HG02678 (cell line): ENCODE data around the gene DCDC2.
A peak's percentile ranks its signal among the peaks of the same experiment; 100 is the strongest.
"Not testable (repeated sequence)": the region's sequence is repeated elsewhere in the genome, so short reads cannot be mapped to it uniquely, and the experiment has no call there.

ENCODE experiments used
- ATAC-seq: cut with Tn5 transposase; IDR thresholded peaks from one replicate; pipeline ENCODE4 v1.9.1; 2021; ENCODE audit warnings: mild to moderate bottlenecking, moderate library complexity; ENCODE audit not compliant: unreplicated experiment

Gene DCDC2

DNA sequence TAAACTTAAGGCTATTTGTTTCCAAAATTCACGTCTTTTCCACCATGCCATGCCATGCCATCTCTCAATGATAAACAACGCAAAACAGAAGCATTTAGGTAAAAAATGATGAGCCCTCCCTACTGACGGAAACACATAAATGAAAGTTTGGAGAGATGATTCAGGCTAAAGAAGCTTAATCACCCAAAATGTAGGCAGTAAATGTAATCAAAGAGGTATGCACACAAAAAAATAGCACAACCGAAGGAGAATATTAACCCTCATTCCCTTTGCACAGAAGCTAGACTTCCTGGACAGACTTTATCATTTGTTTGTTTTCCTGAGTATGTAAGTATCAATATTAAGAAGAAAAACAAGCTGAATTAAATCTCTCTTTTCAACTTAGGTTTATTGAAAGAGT, 28.8 kb downstream of the DCDC2 start:
- ATAC-seq, result no peak

DNA sequence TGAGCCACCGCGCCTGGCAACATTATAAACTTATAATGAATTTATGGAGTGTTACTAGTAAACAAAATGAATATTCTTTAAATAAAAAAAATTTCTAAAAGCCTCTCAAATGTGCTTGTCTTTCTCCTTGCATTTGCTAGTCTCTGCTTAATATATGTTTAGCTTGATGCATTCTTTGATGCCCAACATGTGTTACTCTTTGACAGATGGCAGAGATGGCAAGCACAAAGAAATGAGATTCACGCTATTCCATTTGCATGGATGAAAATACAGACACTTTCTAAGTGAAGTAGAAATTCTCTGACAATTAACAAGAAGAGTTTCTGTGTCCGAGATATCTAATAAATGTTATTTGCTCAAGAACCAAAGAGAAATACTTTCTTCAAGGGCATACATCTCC, 30.1 kb downstream of the DCDC2 start:
- no peak for ATAC-seq

DNA sequence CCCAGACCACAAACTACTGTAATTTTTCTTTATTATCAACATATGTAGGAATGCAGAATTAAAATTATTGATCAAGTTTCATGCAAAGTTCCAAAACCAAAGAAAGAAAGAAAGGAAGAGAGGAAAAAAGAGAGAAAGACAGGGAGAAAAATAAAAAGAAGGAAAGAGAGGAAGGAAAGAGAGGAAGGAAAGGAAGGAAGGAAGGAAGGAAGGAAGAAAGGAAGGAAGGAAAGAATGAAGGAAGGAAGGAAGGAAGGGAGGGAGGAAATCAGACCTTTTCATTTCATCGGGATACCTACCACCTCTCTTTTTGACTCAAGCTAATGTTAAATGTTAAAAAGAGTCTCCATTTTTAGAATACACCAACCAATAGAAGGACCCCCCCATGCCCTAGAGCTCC, 31.9 kb downstream of the DCDC2 start:
- ATAC-seq, result no peak

DNA sequence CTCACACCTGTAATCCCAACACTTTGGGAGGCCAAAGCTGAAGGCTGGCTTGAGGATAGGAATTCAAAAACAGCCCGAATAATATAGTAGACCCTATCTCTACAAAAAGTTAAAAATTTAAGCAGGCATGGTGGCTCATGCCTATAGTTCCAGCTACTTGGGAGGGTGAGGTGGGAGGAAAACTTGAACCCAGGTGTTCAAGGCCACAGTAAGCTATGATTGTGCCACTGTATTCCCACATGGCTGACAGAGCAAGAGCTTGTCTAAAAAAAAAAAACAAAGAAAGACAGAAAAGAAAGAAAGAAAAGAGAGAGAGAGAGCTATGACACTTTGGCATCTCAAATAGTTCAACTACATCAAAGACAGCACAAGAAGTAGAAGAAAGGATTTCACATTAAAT, 33.2 kb downstream of the DCDC2 start:
- ATAC-seq, result no peak

DNA sequence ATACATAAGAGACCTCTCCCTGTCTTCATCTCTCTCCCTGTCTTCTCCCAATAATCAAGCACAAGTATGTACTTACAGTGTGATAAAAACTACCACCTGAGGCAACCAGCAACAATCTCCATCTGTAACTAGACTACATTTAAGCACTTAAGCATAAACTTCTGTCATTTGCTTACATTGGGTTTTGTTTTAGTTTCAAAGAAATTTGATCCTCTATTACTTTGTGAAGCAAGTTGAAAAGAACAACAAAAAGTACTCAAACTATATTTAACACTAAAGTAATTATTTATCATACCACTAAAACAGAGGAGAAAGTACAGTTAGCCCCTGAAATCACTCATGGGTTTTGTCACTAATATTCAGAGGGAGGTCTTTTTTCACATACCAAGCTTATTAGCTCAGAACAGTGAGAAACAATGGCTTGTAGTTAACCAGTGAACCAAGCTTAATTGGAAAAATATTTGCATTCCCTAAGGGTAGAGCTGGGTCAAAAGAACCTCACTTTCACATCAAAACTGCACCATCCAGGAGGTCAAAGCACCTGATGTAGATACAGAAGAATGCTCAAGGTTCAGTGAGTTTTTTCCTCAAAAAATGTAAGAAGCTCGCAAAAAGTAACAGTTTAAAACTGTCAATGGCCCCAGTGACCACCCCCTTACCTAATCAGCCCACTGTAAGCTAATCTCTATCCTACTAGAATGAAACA, 34.1 kb downstream of the DCDC2 start:
- no peak for ATAC-seq

DNA sequence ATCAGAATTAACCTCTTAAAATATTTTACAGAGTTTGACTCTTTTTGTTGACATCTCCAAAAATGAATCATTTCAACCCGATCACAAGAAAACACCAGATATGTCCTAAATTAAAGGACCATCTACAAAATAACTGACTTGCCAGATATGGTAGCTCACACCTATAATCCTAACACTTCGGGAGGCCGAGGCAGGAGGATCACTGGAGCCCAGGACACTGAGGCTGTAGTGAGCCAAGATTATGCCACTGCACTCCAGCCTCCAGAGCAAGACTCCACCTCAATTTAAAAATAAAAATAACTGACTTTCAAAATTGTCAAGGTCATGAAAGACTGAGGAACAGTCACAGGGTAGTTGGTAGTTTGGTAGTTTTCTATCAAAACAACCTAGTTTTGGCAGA, 34.9 kb downstream of the DCDC2 start:
- ATAC-seq, result no peak

DNA sequence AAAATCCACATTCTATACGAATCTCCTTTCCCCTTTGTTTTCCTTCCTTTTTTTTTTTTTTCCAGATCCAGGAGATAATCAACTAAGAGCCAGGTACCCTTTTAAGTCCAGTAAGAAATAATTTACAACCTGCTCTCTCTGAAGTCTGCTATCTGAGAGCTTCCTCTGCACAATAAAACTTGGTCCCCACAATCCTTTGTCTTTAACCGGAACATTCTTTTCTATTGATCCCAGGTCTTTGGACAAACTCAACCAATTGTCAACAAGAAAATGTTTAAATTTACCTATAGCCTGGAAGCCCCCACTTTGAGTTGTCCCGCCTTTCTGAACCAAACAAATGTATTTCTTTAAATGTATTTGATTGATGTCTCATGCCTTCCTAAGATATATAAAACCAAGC, 35.4 kb downstream of the DCDC2 start:
- ATAC-seq, result not testable (repeated sequence)

DNA sequence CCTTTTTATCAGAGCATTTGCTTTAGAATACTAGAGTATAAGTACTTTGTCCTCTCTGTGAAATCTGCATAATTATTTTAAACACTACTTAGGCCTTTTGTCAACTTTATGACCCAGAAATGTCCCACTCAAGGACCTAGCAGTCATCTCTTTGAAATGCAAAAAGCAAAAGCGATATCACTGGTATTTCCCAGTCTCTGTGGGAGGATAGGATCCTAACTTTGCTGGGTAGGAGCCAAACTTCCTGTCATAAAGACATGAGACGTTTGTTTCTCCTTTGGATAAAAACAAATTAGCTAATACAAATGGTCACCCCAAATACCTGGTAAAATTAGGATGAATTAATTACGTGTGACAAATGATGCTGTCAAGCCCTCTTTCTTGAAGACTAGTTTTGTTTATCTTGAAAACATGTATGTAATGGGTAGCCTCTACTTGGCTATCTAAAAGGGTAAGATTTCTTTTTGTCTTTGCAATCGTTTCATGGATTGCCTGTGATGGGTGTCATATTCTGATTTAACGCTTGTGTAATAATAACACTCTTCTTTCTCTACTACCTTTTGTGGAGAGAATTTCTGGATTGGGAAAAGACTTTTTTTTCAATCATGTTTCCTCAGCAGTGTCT, 36.2 kb downstream of the DCDC2 start:
- ATAC-seq, result no peak

DNA sequence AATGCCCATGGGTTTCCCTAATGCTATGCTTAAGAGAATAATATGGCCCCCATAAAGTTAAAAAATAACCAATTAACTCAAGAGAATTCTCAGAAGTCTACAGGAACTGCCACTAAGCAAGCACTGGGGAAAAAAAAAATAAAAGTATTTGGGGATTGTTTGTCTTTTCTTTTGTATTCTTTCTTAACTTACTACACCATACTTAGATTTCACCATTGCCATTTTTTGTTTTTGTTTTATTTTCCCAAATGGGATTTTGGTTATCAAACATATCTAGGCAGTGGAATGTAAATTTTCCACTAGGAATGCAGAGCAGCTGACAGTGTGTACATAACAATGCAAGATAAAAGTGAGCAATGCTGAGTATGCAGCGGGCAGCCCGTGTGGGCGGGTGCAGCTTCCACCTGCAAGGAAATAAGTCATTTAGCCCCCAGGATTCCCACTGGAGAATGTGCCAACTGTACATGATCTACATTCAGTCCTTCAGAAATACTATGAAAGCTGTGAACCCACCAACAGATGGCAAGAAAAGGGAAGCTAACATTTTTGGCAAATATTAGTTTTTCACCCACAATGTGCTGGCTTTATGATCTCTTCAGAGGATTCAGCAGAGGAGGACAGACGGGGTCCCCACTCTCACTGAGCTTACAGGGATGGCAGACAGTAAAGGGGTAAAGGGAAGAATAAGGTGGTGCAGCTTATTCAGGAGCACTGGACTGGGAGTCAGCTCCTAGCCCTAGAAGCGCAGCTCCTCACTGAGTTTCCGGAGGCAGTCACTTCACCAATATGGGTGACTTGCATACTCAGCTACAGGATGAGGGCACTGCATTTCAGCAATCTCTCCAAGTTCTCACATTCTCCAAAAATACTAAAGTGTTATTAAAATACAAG, 44.4 kb downstream of the DCDC2 start:
- ATAC-seq, result no peak

DNA sequence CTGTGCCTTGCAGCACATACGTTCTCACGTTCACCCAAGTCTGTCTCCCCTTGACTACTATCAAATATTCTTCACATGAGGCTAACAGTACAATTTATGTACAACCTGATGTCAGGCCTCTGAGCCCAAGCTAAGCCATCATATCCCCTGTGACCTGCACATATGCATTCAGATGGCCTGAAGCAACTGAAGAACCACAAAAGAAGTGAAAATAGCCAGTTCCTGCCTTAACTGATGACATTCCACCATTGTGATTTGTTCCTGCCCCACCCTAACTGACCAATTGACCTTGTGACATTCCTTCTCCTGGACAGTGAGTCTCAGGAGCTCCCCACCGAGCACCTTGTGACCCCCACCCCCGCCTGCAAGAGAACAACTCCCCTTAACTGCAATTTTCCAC, 46.1 kb downstream of the DCDC2 start:
- not testable (repeated sequence) for ATAC-seq

DNA sequence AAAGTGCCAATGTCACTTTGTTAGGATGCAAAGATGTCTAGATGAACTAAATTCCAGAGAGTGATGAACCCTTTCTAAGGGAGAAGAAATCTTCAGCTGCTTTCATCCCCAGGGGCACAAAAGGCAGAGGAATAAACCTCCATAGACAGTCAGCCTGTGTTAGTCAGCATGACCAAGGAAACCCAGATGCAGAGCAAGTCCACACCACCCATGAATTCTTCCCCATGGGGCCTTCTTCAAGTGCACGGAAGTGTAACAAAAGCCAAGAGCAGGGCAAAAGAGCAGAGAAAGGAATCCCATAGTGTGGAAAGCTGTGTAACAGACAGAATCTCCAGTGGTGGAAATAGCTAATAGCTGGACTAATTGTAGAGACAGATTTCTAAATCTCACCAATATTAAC, 50.0 kb downstream of the DCDC2 start:
- ATAC-seq, result no peak

DNA sequence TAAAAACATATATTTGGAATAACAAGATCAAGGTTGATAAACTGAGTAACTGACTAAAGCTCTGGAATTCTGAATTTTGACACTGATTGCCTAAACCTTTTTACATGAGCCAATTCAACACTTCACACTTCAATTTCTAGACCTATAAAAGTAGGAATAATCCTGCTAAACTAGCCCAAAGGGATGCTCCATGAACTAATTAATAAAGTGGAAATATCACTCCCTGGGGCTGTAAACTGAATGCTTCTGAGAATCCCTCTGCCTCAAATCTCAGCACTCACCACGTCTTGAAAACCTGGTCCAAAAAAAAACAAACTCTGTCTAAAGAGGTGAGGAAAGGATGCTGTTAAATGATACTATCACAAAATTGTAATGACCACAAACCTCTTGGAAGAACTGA, 50.9 kb downstream of the DCDC2 start:
- no peak for ATAC-seq

DNA sequence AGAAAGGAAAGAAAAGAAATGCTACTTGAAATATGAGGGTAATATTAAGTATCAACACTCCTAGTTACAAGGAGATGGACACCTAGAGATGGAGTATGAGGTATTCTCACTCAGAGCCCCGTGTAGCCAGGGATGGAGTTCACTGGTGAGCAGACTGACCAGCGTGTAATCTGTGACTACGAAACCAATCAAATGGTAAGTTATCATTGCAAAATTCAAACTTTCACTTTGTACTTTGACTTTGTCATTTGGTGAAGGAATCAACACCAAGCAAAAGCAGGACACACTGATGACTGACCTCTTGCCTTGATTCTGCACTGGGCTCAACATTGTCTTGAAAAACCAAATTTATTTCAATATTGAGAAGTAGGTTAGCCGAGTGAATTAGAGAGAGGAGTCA, 51.8 kb downstream of the DCDC2 start:
- no peak for ATAC-seq

DNA sequence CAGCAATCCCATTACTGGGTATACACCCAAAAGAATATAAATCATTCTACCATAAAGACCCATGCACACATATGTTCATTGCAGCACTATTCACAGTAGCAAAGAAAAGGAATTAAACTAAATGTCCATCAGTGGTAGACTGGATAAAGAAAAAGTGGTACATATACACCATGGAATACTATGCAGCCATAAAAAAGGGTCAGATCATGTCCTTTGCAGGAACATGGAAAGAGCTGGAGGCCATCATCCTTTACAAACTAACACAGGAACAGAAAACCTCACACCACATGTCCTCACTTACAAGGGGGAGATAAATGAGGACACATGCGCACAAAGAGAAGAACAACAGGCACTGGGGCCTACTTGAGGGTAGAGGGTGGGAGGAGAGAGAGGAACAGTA, 60.9 kb downstream of the DCDC2 start:
- no peak for ATAC-seq

DNA sequence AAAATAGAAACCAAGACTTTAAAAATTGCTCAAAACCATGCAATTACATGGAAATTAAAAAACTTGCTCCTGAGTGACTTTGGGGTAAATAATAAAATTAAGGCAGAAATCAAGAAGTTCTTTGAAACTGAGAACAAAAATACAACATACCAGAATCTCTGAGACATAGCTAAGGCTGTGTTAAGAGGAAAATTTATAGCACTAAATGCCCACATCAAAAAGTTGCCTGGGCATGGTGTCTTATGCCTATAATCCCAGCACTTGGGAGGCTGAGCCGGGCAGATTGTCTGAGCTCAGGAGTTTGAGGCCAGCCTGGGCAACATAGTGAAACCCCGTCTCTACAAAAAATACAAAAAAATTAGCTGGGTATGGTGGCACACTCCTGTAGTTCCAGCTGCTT, 64.0 kb downstream of the DCDC2 start:
- not testable (repeated sequence) for ATAC-seq

DNA sequence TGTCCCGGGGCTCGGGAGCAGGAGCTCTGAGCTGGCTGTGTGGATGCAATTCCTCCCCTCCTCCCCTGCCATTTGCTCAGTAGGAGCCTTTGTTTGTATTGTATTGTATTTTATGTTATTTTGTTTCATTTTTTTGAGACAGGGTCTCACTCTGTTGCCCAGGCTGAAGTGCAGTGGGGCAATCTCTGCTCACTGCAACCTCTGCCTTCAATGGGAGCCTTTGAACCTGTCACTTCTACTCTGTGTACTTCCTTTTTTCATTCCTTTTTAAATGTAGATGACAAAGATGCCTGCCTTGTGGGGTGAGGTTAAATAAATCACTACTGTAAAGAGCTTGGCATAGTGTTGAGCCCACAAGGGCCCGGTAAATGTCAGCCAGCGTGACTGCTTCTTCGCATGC, 70.6 kb downstream of the DCDC2 start:
- ATAC-seq, result no peak

DNA sequence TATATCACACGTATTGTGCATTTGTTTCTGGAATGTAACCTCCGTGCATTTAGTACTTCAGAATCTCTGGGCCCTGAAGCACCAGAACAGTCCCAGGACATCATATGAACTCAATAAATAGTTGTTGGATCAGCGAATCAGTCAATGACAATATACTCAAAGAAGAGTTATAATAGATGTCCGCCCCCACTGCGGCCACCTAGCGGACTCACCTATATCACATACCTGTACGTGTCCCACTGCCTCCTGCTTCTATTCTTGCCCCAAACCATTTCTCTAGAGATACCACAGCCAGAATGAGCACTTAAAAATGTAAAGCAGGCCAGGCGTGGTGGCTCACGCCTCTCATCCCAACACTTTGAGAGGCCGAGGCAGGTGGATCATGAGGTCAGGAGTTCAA, 73.9 kb downstream of the DCDC2 start:
- peak; percentile 6 for ATAC-seq

DNA sequence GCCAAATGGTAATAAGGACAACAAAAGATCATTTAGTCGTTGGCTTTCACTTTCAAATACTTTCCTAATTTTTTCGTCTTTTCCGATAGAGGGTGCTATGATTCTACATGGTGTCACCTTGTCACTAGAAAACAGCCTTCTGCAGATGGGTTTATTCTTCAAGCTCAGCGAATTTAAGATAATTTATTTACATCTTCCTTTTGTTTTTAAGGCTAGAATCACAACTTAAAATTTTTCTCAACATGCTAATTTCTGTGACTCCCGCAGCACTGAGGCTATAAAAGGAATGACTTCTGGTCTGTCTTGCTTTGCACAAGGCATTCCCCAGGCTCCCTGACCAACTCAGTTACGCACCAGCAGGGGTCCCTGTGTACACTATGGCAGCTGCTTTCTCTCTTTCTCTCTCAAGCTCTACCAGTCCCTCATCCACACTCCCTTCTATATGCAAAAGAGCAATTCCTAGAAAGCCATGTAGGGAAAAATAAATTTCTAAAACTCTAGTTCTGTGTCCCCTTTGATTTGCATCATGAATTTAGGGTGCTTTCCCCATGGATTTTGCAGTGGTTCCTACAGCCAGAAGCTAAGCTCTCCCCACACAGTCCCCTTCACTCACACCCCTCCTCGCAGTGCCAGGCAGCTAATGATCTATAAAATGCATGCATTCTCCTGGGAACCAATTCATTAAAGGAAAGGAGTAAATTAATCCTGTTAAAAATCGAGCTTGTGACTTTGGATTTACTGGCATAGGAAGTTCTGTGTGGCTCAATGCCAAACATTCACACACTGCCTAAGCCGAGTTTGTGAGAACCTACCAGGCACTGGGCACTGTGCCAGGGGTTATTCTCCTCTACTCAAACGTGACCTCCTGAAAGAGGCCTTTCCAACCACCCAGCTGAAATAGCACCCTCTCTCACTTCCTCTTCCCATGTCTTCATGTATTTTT, 74.5 kb downstream of the DCDC2 start:
- peak; percentile 85 for ATAC-seq

DNA sequence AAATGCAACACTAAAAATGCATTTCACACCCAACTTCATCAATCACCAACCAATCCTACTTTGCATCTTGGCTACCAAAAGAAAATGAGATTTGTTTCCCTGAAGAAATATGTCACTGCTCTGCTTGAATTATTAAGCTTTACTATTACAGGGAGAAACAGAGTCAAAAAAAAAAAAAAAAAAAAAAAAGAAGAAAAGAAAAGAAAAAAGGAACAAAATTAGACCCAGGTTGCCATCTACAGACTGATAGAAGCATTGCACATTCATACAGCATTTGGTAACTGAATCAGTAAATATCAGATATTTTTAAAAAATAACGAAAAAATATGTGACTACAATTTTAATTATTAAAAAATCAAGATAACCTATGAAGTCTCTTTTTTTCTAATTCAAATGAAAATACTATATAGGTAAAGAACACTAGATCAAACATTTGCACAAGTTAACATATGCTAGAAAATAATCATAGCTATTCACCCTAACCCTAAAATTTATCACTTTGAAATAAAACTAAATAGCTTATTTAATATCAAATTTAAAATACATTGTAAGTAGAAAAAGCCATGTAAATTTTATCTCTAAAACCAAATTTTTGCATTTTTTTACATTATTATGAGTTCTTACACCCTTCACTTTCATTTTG, 83.3 kb downstream of the DCDC2 start:
- no peak for ATAC-seq

DNA sequence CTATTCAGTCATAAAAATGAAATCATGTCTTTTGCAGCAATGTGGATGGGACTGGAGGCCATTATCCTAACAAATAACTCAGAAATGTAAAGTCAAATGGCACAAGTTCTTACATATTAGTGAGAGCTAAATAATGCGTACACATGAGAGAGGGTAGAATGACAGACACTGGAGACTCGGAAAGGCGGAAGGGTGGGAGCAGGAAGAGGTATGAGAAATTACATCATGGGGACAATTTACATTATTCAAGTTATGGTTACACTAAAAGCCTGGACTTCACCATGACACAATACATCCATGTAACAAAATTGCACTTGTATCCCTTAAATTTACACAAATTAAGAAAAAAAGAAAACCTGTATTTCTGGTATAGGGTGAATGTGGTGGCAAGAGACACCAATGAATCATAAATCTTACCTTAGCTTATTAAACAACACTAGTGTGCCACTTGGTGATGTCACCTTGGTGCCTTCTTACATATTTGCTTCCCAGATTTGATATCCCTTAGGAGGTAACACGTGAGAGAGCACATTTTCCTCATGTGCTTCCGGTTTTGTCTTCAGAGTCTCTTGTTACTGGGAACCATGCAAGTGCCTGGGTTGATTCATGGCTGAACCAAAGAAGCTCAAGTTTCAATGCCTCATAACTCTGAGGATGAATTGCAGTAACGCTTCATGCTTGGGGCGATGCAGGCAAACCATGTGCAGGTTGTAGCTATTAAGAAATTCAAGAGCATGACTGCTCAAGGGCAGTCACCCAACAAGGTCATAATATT, 84.6 kb downstream of the DCDC2 start:
- ATAC-seq, result no peak
